Tibial nerve (tissue), 4 donors: ENCODE measurements around the gene ZFC3H1.

Experiments
- CTCF ChIP-seq, 5 experiments: fragments of 200-600 bp in 3 of 5; fragments of 450-650 bp in 2 of 5; sonication (generic) in 3 of 5; IDR thresholded peaks; one replicate each; pipeline ENCODE4 v1.5.1; 2016 to 2019; ENCODE audit warnings: antibody characterized with exemption in 5 of 5, mild to moderate bottlenecking in 3 of 5, moderate library complexity in 2 of 5
- EP300 ChIP-seq, 2 donors: sonication (generic); formaldehyde crosslinking; IDR thresholded peaks; one replicate each; pipeline ENCODE4 v1.6.1; 2017; ENCODE audit warnings: antibody characterized with exemption in 2 of 2, mild to moderate bottlenecking in 1 of 2
- POLR2A ChIP-seq, 2 donors: fragments of 450-650 bp; IDR thresholded peaks; one replicate each; pipeline ENCODE4 v1.6.1; 2017; ENCODE audit warnings: antibody characterized with exemption in 2 of 2, mild to moderate bottlenecking in 2 of 2, moderate library complexity in 2 of 2

- TF ChIP-seq CTCF (IDR thresholded peaks at IDR 0.05) (no peak), POLR2A (IDR thresholded peaks at IDR 0.05) (no peak), EP300 (IDR thresholded peaks at IDR 0.05) (no peak)
These were observed 64.4 kb downstream of the ZFC3H1 start for GRCh38 chr12:71599210-71599609.
